OCI-LY7 (cell line): Measurements from ENCODE around the gene PRG3.

Source experiments
- EZH2phosphoT487 ChIP-seq: fragments of 200-600 bp; sonication (generic); IDR thresholded peaks from 2 replicates; pipeline ENCODE4 v1.6.1; 2018; ENCODE audit warnings: low read depth, borderline replicate concordance, mild to moderate bottlenecking, mixed run types, antibody characterized with exemption, low read length, moderate library complexity, mixed read lengths
- TF ChIP-seq, protein P1 (sequence below): fragments of 200-600 bp; sonication (generic); conservative IDR thresholded peaks from 2 replicates; pipeline ENCODE4 v1.5.1; 2014; ENCODE audit warnings: mild to moderate bottlenecking, antibody characterized with exemption, low read length, moderate library complexity, mixed read lengths

DNA sequence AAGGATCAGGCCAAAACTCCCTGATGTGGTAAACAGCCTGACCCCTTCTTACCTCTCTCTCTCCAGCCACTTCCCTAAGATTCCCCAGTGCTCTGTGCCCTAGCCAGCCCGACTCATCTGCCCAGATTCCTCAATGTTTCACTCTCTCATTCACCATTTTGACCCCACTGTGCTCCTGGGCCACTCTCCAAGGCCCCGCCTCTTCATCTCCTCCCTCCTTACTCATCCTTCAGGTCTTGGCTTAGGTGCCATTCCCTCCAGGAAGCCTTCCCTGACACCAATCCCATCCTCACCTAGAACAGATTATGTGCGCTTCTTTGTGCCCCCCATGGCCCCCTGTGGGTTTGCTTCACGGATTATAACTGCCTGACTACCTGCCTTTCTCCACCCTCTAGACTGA, 32.7 kb upstream of the PRG3 start:
- TF ChIP-seq, protein P1, sequence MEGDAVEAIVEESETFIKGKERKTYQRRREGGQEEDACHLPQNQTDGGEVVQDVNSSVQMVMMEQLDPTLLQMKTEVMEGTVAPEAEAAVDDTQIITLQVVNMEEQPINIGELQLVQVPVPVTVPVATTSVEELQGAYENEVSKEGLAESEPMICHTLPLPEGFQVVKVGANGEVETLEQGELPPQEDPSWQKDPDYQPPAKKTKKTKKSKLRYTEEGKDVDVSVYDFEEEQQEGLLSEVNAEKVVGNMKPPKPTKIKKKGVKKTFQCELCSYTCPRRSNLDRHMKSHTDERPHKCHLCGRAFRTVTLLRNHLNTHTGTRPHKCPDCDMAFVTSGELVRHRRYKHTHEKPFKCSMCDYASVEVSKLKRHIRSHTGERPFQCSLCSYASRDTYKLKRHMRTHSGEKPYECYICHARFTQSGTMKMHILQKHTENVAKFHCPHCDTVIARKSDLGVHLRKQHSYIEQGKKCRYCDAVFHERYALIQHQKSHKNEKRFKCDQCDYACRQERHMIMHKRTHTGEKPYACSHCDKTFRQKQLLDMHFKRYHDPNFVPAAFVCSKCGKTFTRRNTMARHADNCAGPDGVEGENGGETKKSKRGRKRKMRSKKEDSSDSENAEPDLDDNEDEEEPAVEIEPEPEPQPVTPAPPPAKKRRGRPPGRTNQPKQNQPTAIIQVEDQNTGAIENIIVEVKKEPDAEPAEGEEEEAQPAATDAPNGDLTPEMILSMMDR, result no peak
- TF ChIP-seq EZH2phosphoT487, result no peak
